GM10266 (cell line): ENCODE data around the gene SHROOM2.
"Not testable (repeated sequence)": the region's sequence is repeated elsewhere in the genome, so short reads cannot be mapped to it uniquely, and the experiment has no call there.

Experiments used
- DNase-seq: peaks from one replicate; pipeline ENCODE4 v3.0.0; 2012; ENCODE audit errors: extremely low spot score
- TF ChIP-seq, protein P1 (sequence below): IDR thresholded peaks from 2 replicates; pipeline ENCODE4 v1.5.1; 2012; ENCODE audit warnings: mild to moderate bottlenecking, low read depth; ENCODE audit not compliant: control insufficient read depth, insufficient read depth; ENCODE audit errors: missing control alignments

SHROOM2 gene

DNA sequence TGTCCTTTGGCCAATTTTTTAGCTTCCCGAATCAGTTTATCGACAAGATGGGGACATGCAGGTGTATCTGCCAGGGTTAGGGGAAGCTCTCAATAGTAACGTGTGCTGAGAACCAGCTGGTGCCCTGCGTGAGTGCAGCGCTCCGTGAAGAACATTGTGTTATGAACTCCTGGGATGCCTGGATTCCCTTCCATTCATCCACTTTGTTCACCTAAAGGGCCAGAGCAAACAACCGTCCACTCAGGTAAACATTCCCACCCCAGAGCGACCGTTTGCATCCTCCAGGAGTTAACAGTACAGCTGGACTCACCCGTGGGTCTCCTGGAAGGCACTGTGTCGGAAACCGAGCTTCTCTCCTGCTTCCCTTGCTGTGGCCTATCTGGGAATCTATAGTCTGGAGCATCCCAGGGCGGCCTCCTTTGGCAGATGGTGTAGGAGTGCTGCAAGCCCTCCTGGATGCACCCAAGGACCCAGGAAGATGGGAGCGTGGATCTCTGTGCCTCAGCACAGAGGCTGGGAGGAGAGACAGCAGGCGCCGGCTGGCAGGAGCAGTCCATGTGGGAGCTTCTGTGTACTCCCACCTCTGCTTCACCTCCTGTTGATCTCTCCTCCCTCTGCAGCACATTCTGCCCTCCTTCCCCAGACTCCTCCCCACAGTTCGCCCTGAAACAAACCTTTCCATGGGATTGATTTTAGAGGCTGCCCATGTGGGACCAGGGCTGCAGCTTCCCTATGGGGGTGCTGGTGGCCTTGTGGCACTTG lies 62.7 kb downstream of the SHROOM2 start:
- DNase-seq = no peak
- TF ChIP-seq, protein P1, sequence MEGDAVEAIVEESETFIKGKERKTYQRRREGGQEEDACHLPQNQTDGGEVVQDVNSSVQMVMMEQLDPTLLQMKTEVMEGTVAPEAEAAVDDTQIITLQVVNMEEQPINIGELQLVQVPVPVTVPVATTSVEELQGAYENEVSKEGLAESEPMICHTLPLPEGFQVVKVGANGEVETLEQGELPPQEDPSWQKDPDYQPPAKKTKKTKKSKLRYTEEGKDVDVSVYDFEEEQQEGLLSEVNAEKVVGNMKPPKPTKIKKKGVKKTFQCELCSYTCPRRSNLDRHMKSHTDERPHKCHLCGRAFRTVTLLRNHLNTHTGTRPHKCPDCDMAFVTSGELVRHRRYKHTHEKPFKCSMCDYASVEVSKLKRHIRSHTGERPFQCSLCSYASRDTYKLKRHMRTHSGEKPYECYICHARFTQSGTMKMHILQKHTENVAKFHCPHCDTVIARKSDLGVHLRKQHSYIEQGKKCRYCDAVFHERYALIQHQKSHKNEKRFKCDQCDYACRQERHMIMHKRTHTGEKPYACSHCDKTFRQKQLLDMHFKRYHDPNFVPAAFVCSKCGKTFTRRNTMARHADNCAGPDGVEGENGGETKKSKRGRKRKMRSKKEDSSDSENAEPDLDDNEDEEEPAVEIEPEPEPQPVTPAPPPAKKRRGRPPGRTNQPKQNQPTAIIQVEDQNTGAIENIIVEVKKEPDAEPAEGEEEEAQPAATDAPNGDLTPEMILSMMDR = no peak

DNA sequence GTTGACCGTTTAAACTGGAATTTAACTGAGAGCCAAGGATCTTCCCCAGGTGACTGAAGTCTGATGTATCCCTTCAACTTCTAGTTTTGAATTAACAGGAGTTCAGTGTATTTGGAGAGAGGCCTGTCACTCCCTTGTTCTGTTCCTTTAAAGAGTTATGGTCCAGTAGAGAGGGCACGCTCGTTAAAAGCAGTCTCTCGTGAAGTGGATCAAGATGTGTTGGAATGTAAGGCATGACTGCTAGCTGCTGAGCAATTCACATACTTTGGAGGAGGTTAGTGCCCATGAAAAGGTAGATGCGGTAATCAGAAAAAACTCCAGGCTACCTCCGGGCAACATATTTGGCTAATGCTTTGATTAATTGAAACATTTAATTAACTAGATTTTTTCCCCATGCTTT lies 65.7 kb downstream of the SHROOM2 start:
- TF ChIP-seq, protein P1 = no peak
- no peak for DNase-seq

DNA sequence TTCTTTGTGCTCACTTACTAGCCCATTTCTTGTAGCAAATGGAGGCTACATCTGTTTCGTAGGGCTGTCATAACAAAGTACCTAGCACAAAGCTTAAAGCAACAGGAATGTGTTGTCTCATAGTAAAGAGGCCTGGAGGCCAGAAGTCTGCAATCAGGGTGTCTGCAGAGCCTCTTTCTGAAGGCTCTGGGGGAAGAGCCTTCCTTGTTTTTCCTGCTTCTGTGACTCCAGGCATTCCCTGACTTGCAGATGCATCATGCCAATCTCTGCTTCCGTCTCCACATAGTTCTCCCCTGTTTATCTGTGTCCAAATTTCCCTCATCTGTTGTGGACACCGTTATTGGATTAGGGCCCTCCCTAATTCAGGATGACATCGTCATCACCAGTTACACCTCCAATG lies 67.1 kb downstream of the SHROOM2 start:
- TF ChIP-seq, protein P1 = no peak
- no peak for DNase-seq

DNA sequence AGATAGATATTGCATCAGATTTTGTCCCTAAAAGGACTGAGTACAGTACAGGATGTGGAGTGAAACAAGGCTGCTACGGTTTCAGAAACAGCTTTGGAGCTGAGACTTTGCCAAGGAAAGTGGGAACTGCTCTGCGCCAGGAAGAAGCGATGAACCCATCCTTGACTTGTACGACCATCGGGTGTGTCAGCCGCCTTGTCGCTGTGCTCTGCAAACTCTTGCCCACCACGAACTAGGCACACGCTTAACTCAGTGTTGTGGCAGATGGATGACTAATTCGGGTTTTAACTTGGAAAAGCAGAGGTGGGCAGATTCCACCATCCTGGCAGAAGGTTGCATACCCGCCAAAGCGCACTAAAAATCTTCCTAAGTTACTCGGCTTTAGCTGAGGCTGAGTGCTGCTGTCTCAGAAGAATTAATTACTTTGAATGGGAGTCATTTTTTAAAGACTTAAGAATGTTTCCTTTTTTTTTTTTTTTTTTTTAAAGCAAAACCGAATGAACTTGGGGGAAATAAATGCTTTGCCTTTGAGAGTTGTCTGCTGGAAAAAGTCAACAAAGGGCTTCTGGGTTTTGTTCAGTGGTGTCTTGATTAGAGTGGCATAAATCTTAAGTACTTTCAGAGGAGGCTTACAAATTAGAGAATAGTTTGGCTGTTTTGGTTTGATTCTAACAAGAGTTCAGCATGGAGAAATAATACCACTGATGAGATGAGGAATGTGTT lies 69.5 kb downstream of the SHROOM2 start:
- TF ChIP-seq, protein P1 = no peak
- no peak for DNase-seq

DNA sequence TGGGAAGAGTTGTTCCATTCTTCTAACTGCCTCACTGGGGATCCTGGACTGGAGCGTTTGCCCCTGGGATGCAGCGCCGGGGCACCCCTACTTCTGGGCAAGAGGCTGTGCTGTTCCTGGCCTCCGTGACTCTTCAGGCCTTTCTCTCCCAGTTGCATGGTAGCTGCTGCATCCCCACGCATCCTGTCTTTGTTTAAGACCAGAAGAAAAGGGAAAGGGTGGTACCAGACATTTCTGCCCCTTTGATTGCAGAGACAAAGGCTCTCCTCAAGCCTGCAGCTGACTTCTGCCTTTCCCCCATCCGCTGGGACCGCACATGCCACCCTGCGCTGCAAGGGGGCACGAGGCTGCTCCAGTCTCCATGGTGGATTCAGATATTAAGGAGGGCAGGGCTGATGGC lies 70.4 kb downstream of the SHROOM2 start:
- TF ChIP-seq, protein P1 = no peak
- DNase-seq = no peak

DNA sequence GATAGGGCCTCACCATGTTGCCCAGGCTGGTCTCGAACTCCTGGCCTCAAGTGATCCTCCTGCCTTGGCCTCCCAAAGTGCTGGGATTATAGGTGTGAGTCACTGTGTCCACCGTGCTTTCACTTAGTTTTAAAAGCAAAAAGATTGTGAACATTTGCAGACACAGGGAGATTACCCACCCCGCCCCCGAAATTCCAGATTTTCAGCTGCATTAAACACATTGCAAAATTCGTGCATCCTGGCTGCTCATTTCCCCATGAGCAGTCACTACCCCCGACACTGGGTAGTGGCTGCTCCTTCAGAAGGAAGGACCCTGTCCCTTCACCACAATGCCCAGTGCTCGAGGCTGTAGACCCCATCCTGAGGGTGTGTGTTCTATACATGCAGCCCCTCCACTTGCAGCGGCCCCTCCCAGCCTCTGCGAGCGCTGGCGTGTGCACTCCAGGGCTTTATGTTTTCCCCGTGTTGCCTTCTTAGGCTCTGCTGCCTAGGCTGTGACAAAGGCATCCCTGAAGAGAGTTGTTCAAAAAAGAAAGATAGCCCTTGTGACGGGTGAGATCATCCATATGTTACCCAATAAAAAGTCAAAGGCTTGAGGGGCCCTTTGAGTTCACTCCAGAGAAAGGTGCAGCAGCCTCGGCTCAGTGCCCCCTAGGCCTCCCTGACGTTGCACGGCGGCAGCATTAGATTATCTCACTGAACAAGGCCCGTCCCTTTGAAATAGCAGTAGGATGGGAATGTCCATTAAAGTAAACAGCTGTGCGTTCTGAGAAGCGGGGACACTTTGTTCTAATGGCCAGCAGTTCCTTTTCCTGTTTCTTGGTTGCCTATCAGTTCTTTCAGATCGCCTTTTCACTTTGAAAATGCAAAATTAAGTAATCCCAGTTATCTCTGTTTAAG lies 71.6 kb downstream of the SHROOM2 start:
- TF ChIP-seq, protein P1 = no peak
- DNase-seq = no peak

DNA sequence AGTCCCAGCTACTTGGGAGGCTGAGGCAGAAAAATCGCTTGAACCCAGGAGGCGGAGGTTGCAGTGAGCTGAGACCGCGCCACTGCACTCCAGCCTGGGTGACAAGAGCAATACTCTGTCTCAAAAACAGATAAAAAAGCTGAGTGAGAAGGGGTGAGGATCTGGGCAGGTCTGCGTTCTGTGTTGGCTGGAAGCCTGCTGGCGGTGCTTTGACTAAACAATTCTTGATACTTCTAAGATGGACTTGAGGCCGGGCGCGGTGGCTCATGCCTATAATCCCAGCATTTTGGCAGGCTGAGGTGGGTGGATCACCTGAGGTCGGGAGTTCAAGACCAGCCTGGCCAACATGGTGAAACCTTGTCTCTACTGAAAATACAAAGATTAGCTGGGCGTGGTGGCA lies 72.5 kb downstream of the SHROOM2 start:
- DNase-seq = not testable (repeated sequence)
